K562 (cell line): ENCODE measurements around the gene SUFU.

Experiments used
- BRCA1 ChIP-seq, 2 experiments: fragments of 450-650 bp in 1 of 2; sonication (generic) in 1 of 2; formaldehyde crosslinking in 1 of 2; IDR thresholded peaks; 2 replicates each; pipeline versions ENCODE4 v1.5.0 to v1.6.1; 2017 to 2020; ENCODE audit warnings: mild to moderate bottlenecking in 1 of 2, missing genetic modification reagents in 1 of 2
- CEBPZ ChIP-seq: fragments of 150-350 bp; IDR thresholded peaks from 2 replicates; pipeline ENCODE4 v1.6.1; 2014; ENCODE audit warnings: low read depth, mild to moderate bottlenecking, low read length, borderline replicate concordance
- HDAC2 ChIP-seq: fragments of 450-650 bp; IDR thresholded peaks from 2 replicates; pipeline ENCODE4 v1.6.1; 2016; ENCODE audit warnings: mild to moderate bottlenecking
- JUND ChIP-seq, 2 experiments: IDR thresholded peaks; 2 replicates in 1 of 2; 3 replicates in 1 of 2; pipeline ENCODE4 v1.6.1; 2011; ENCODE audit warnings: borderline replicate concordance in 2 of 2, low read depth in 2 of 2, low read length in 2 of 2, improper control_type of control experiment in 1 of 2, missing biosample characterization in 1 of 2, missing genetic modification characterization in 1 of 2, missing genetic modification reagents in 1 of 2
- MYC ChIP-seq, 2 experiments: fragments of 250-450 bp in 1 of 2; sonication (Bioruptor Pico) in 1 of 2; IDR thresholded peaks; 2 replicates each; pipeline versions ENCODE4 v1.5.1 to v1.6.1; 2012 to 2021; ENCODE audit warnings: low read depth in 2 of 2, borderline replicate concordance in 1 of 2, improper control_type of control experiment in 1 of 2, low read length in 1 of 2, mild to moderate bottlenecking in 1 of 2, moderate library complexity in 1 of 2
- RFX5 ChIP-seq: IDR thresholded peaks from 2 replicates; pipeline ENCODE4 v1.6.1; 2011; ENCODE audit warnings: low read depth, mild to moderate bottlenecking, improper control_type of control experiment, low read length
- SREBF1 ChIP-seq: fragments of 150-350 bp; IDR thresholded peaks from 2 replicates; pipeline ENCODE4 v1.6.1; 2014; ENCODE audit warnings: antibody characterized with exemption, low read depth, low read length, borderline replicate concordance
- ZFP1 ChIP-seq: fragments of 450-650 bp; formaldehyde crosslinking; IDR thresholded peaks from 2 replicates; pipeline ENCODE4 v1.4.0; 2020; ENCODE audit warnings: mild to moderate bottlenecking, mixed read lengths
- ZNF408 ChIP-seq: fragments of 250-450 bp; sonication (Bioruptor Pico); IDR thresholded peaks from 2 replicates; pipeline ENCODE4 v1.4.0; 2020; ENCODE audit warnings: low read depth, mild to moderate bottlenecking, moderate library complexity
- TF ChIP-seq, protein P1 (sequence below), 3 experiments: IDR thresholded peaks in 2 of 3; conservative IDR thresholded peaks in 1 of 3; 2 replicates each; pipeline ENCODE4 v1.5.1; 2011 to 2012; ENCODE audit warnings: low read length in 3 of 3, mild to moderate bottlenecking in 3 of 3, control low read depth in 2 of 3, improper control_type of control experiment in 1 of 3, inconsistent platforms in 1 of 3, low read depth in 1 of 3, mixed read lengths in 1 of 3, moderate library complexity in 1 of 3; ENCODE audit not compliant: insufficient read depth in 2 of 3

- no peak for TF ChIP-seq JUND (IDR thresholded peaks at IDR 0.05; ENCODE audit: borderline replicate concordance, low read depth, low read length)
- TF ChIP-seq JUND (tag; IDR thresholded peaks at IDR 0.05; ENCODE audit: borderline replicate concordance, low read depth, low read length) = no peak
- TF ChIP-seq ZNF408 (CRISPR knock-in tag) = no peak
- no peak for TF ChIP-seq RFX5
- TF ChIP-seq HDAC2 = no peak
- TF ChIP-seq BRCA1 (IDR thresholded peaks at IDR 0.05) = no peak
- TF ChIP-seq BRCA1 (CRISPR knock-in tag; IDR thresholded peaks at IDR 0.05) = no peak
- TF ChIP-seq MYC (IDR thresholded peaks at IDR 0.05; ENCODE audit: low read depth, low read length) = no peak
- no peak for TF ChIP-seq MYC (CRISPR knock-in tag; IDR thresholded peaks at IDR 0.05; ENCODE audit: borderline replicate concordance, low read depth)
- TF ChIP-seq ZFP1 (CRISPR knock-in tag) = no peak
- no peak for TF ChIP-seq CEBPZ
- TF ChIP-seq, protein P1, sequence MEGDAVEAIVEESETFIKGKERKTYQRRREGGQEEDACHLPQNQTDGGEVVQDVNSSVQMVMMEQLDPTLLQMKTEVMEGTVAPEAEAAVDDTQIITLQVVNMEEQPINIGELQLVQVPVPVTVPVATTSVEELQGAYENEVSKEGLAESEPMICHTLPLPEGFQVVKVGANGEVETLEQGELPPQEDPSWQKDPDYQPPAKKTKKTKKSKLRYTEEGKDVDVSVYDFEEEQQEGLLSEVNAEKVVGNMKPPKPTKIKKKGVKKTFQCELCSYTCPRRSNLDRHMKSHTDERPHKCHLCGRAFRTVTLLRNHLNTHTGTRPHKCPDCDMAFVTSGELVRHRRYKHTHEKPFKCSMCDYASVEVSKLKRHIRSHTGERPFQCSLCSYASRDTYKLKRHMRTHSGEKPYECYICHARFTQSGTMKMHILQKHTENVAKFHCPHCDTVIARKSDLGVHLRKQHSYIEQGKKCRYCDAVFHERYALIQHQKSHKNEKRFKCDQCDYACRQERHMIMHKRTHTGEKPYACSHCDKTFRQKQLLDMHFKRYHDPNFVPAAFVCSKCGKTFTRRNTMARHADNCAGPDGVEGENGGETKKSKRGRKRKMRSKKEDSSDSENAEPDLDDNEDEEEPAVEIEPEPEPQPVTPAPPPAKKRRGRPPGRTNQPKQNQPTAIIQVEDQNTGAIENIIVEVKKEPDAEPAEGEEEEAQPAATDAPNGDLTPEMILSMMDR (IDR thresholded peaks at IDR 0.05 in 2 of 3, conservative IDR thresholded peaks at IDR 0.05 in 1 of 3; ENCODE audit: insufficient read depth in 2 of 3, low read depth in 1 of 3, low read length in 3 of 3) = no peak
- TF ChIP-seq SREBF1 = no peak
These were observed 11.3 kb upstream of the SUFU start for GRCh38 chr10:102492344-102492939.
